Transverse colon (tissue), 4 donors: Measurements from ENCODE around the gene TC2N.

Source experiments
- CTCF ChIP-seq, 5 experiments: fragments of 200-600 bp in 3 of 5; fragments of 450-650 bp in 2 of 5; sonication (generic) in 3 of 5; IDR thresholded peaks; 1 replicate in 2 of 5; 2 replicates in 3 of 5; pipeline ENCODE4 v1.5.1; 2016 to 2017; ENCODE audit warnings: antibody characterized with exemption in 5 of 5, inconsistent platforms in 3 of 5, mild to moderate bottlenecking in 2 of 5, moderate library complexity in 1 of 5
- EP300 ChIP-seq: sonication (generic); formaldehyde crosslinking; IDR thresholded peaks from one replicate; pipeline ENCODE4 v1.6.1; 2017; ENCODE audit warnings: antibody characterized with exemption, low read depth
- POLR2A ChIP-seq: fragments of 450-650 bp; IDR thresholded peaks from one replicate; pipeline ENCODE4 v1.6.1; 2016; ENCODE audit warnings: antibody characterized with exemption, mild to moderate bottlenecking, moderate library complexity
- POLR2AphosphoS5 ChIP-seq, 3 donors: sonication (generic); formaldehyde crosslinking; IDR thresholded peaks; one replicate each; pipeline ENCODE4 v1.6.1; 2016; ENCODE audit warnings: antibody characterized with exemption in 3 of 3

GRCh38 chr14:91753501-91754128 is 113.7 kb downstream of the TC2N start:
- TF ChIP-seq CTCF (IDR thresholded peaks at IDR 0.05) (no peak), EP300 (no peak), POLR2A (no peak), POLR2AphosphoS5 (IDR thresholded peaks at IDR 0.05) (no peak)
